ENCODE results near the gene CDC26. TPM values are rescaled to one million over a fixed set of nuclear protein-coding genes. Genes with fewer than 3 reads are reported as not detected.
A peak's percentile ranks its signal among the peaks of the same experiment; 100 is the strongest.

CDC26 gene
- total and polyA plus RNA-seq, 3 donors from 2014 or later: 17.9 to 27.5 (median 19.8) TPM

- 91 to 97% methylated on average over 2 of the region's 2 CpGs for WGBS, 2 donors
- no peak overlapping the region for H3K27ac ChIP-seq
- intact Hi-C loops (cut with DNase I; ENCODE audit: low total_unique reads): no loop called here
- H3K4me3 ChIP-seq: no peak overlapping the region
- TF ChIP-seq POLR2A (IDR thresholded peaks at IDR 0.05) (no peak), CTCF (IDR thresholded peaks at IDR 0.05) (no peak)
- no peaks in the 10 kb centered on the region for H3K9me3 ChIP-seq
- DNase-seq: no peak
- no peaks in the 10 kb centered on the region for H3K36me3 ChIP-seq (ENCODE audit: low read depth, missing control alignments)
- no peaks in the 10 kb centered on the region for H3K4me1 ChIP-seq
- H3K27me3 ChIP-seq: no peaks in the 10 kb centered on the region
These were observed 13.7 kb upstream of the CDC26 start for GRCh38 chr9:113289091-113289490.

GRCh38 chr9:113281356-113281755, 6.0 kb upstream of the CDC26 start:
- intact Hi-C loops (cut with DNase I; ENCODE audit: low total_unique reads): no loop called here
- H3K4me3 ChIP-seq: no peak overlapping the region
- H3K4me1 ChIP-seq: no peaks in the 10 kb centered on the region
- TF ChIP-seq POLR2A (IDR thresholded peaks at IDR 0.05): no peak
- no peaks in the 10 kb centered on the region for H3K36me3 ChIP-seq (ENCODE audit: low read depth, missing control alignments)
- no peak overlapping the region for H3K27ac ChIP-seq
- no peaks in the 10 kb centered on the region for H3K27me3 ChIP-seq
- WGBS, 2 donors: 96 to 99% methylated on average over 4 of the region's 4 CpGs
- DNase-seq: no peak
- no peaks in the 10 kb centered on the region for H3K9me3 ChIP-seq

- Histone ChIP-seq H3K4me1 (peaks cover 5% of the 10 kb centered on the region), H3K27ac (no peak overlapping the region), H3K27me3 (no peaks in the 10 kb centered on the region), H3K4me3 (no peak overlapping the region), H3K36me3 (ENCODE audit: low read depth, missing control alignments) (no peaks in the 10 kb centered on the region), H3K9me3 (no peaks in the 10 kb centered on the region)
- intact Hi-C loops (cut with DNase I; ENCODE audit: low total_unique reads): no loop called here
- WGBS, 2 donors: 87 to 91% methylated on average over 4 of the region's 4 CpGs
- TF ChIP-seq CTCF (IDR thresholded peaks at IDR 0.05) (no peak), POLR2A (IDR thresholded peaks at IDR 0.05) (no peak)
- DNase-seq: no peak
These were observed 3.5 kb upstream of the CDC26 start for GRCh38 chr9:113278840-113279239.

- 0% methylated on average over 13 to 15 of the region's 15 CpGs for WGBS, 2 donors
- Histone ChIP-seq H3K27me3 (no peaks in the 10 kb centered on the region), H3K9me3 (no peaks in the 10 kb centered on the region), H3K4me1 (peaks cover 5% of the 10 kb centered on the region), H3K27ac (peak overlapping the region; percentile 90 to 94), H3K36me3 (ENCODE audit: low read depth, missing control alignments) (peaks cover 4% of the 10 kb centered on the region), H3K4me3 (peak overlapping the region; percentile 82 to 84)
- TF ChIP-seq CTCF (IDR thresholded peaks at IDR 0.05) (peak; percentile 60 to 71 (median 71)), POLR2A (IDR thresholded peaks at IDR 0.05) (no peak)
- intact Hi-C loops (cut with DNase I; ENCODE audit: low total_unique reads): no loop called here
- DNase-seq: peak; percentile 22
These were observed 757 bp downstream of the CDC26 start for GRCh38 chr9:113274474-113275156.

GRCh38 chr9:113269871-113270270, 5.5 kb downstream of the CDC26 start:
- Histone ChIP-seq H3K9me3 (no peaks in the 10 kb centered on the region), H3K27me3 (no peaks in the 10 kb centered on the region), H3K4me1 (peaks cover 5% of the 10 kb centered on the region), H3K36me3 (ENCODE audit: low read depth, missing control alignments) (peaks cover 4% of the 10 kb centered on the region), H3K27ac (no peak overlapping the region), H3K4me3 (no peak overlapping the region)
- intact Hi-C loops (cut with DNase I; ENCODE audit: low total_unique reads): loop anchor here (5.0 kb wide), 1 partner anchor 48 kb away; the partner anchor contains the start of genes FKBP15 and SLC31A1
- DNase-seq: no peak
- TF ChIP-seq CTCF (IDR thresholded peaks at IDR 0.05) (no peak), POLR2A (IDR thresholded peaks at IDR 0.05) (no peak)
- 75 to 79% methylated on average over 2 of the region's 2 CpGs for WGBS, 2 donors

Measured in testis (tissue), 3 donors.